Activated T-helper 1 cell treated with anti-CD3 and anti-CD28 coated beads, Interleukin-12 subunit alpha, Interleukin-12 subunit beta, Interleukin-2, Interleukin-4 antibody, amounts not matched to agents 30 ng/mL and 10 ng/mL and 1 ng/mL, durations not matched to agents 14 hours and 24 hours and 36 hours (primary cell): ENCODE data around the gene JARID2. TPM values are rescaled to one million over a fixed set of nuclear protein-coding genes. Genes with fewer than 3 reads are reported as not detected.

ENCODE experiments used
- DNase-seq: peaks from one replicate; pipeline ENCODE4 v3.0.0; 2021; ENCODE audit warnings: low spot score
- H3K27ac Mint-ChIP-seq: one replicate; pipeline ENCODE4 v1.8.0; 2021; ENCODE audit warnings: mild to moderate bottlenecking, mixed read lengths
- H3K27me3 Mint-ChIP-seq: one replicate; pipeline ENCODE4 v1.8.0; 2022; ENCODE audit warnings: mild to moderate bottlenecking, moderate library complexity, mixed read lengths; ENCODE audit not compliant: insufficient read depth
- H3K36me3 Mint-ChIP-seq: one replicate; pipeline ENCODE4 v1.8.0; 2021; ENCODE audit warnings: low read depth, mixed read lengths
- H3K4me1 Mint-ChIP-seq: one replicate; pipeline ENCODE4 v1.8.0; 2021; ENCODE audit warnings: low read depth, mixed read lengths
- H3K4me3 Mint-ChIP-seq: one replicate; pipeline ENCODE4 v1.8.0; 2021; ENCODE audit warnings: mild to moderate bottlenecking, moderate library complexity, mixed read lengths
- H3K9me3 Mint-ChIP-seq: one replicate; pipeline ENCODE4 v1.8.0; 2021; ENCODE audit warnings: mixed read lengths
- intact Hi-C: fragments of 100-400 bp; cut with micrococcal nuclease; formaldehyde crosslinking; loops from one replicate; pipeline ENCODE4 v1.15.1; 2024
- total RNA-seq: library from RNA; stranded (reverse); gene quantifications from 2 replicates; pipeline ENCODE4 v1.2.3, GENCODE V29; 2022

Gene JARID2
- total RNA-seq, 1 donor from 2014 or later: 60.5 TPM

DNA sequence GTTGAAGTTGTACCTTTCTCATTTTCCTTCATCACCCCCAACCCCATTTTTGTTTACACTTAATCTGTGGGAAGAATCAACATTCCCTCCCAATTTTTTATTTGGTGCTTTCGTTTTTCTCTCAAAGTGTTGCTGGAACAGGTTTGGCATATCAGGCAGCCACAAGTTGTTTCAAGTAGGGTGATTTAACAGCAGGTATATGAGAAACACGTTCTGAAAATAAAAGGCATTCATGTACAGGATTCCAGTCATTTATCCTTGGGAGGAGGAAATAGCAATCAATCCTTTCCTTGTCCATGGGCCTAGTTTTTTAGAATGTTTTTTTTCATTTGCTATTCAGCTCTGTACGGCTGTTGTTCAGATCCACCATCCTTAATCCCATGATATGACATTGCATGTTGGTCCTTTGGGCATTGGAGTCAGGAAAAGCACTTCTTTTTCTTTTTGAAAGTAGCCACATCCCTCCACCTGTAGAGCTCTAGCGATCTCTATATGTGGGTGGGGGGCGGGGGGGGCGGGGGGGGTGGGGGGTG is 120.2 kb downstream of the JARID2 start:
- no peak overlapping the region for H3K4me3 Mint-ChIP-seq
- no peak overlapping the region for H3K27ac Mint-ChIP-seq
- peaks cover 53% of the 10 kb centered on the region for H3K4me1 Mint-ChIP-seq
- H3K9me3 Mint-ChIP-seq: no peaks in the 10 kb centered on the region
- no peaks in the 10 kb centered on the region for H3K27me3 Mint-ChIP-seq
- H3K36me3 Mint-ChIP-seq: peaks cover 22% of the 10 kb centered on the region
- DNase-seq: no peak
- intact Hi-C loops: no loop called here

DNA sequence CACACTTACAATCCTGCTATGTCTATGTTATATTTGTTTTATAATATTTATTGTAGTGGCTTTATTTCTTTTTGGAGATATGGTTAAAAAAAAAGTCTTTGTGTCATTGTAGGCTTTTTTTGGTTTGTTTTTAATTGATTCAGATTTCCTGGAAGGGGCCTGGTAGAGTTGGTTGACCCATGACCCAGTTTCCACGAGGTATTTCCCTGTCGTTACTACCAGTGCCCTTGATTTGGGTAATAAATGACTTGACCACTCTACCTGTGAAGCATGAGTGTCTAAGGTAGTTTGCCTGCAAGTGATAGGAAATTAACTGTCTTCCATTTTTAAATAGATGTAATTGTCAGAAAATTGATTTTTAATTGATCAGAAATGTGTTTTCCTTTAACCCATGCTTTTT is 121.0 kb downstream of the JARID2 start:
- Mint-ChIP-seq H3K4me1 (peaks cover 61% of the 10 kb centered on the region), H3K9me3 (no peaks in the 10 kb centered on the region), H3K4me3 (no peak overlapping the region), H3K36me3 (peaks cover 29% of the 10 kb centered on the region), H3K27ac (no peak overlapping the region), H3K27me3 (no peaks in the 10 kb centered on the region)
- intact Hi-C loops: no loop called here
- no peak for DNase-seq

DNA sequence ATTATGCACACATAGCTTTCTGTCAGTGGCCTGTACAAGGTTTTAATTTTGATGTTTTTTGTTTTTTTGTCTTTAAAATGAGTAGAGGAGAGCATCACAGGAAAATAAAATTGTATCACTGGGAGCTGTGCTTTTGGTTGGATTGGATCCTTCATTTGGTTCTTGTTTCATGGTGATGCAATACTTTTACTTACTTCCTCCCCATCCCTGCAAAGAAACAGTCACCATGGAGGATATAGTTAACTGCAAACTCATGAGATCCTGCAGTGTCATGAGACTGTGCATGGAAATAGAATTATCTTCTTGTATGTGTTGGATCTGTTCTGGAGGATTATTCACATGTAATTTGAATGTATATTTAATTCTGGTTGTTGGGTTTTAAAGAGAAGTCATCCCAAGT is 122.3 kb downstream of the JARID2 start:
- Mint-ChIP-seq H3K9me3 (no peaks in the 10 kb centered on the region), H3K27ac (peak overlapping the region; percentile 13), H3K4me3 (no peak overlapping the region), H3K27me3 (no peaks in the 10 kb centered on the region), H3K4me1 (peaks cover 61% of the 10 kb centered on the region), H3K36me3 (peaks cover 30% of the 10 kb centered on the region)
- intact Hi-C loops: no loop called here
- no peak for DNase-seq

DNA sequence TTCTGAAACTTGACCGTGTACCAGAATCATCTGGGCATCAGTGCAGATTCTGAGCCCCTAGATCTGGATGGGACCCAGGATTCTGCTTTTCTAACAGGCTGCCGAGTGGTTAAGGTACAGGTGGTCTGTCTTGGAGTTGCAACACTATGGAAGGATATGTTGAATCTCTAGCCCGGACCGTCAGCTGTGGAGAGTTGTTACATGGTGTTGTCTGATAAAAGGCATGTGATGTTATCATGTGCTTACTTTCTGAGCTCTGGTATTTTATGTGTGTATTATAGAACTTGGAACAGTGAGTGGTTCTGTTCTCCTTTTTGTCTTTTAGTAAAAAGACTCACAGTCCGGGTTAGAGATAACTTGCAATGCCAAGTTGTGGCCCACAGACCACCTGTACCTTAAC is 123.0 kb downstream of the JARID2 start:
- H3K9me3 Mint-ChIP-seq: no peaks in the 10 kb centered on the region
- intact Hi-C loops: no loop called here
- no peak for DNase-seq
- H3K4me3 Mint-ChIP-seq: no peak overlapping the region
- peaks cover 30% of the 10 kb centered on the region for H3K36me3 Mint-ChIP-seq
- no peaks in the 10 kb centered on the region for H3K27me3 Mint-ChIP-seq
- H3K4me1 Mint-ChIP-seq: peaks cover 61% of the 10 kb centered on the region
- no peak overlapping the region for H3K27ac Mint-ChIP-seq

DNA sequence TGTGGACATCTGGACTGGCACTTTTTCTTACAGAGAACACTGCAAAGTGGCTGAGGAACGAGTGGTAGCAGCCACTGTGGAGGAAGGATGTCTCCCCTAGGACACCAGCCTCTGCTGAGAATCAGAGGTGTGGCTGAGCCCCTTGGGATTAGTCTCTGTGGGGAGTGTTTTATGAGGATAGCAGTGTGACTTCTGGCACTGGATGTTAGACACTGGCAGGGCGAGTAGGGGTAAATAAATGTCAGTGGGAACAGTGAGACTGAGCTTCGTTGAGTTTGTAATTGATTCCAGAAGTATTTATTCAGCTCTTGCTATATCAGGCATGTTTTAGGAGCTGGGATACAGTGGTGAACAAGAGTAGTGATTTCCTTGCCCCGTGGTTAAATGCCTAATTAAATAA is 124.0 kb downstream of the JARID2 start:
- no peak overlapping the region for H3K4me3 Mint-ChIP-seq
- DNase-seq: no peak
- no peaks in the 10 kb centered on the region for H3K9me3 Mint-ChIP-seq
- H3K4me1 Mint-ChIP-seq: peaks cover 61% of the 10 kb centered on the region
- no peaks in the 10 kb centered on the region for H3K27me3 Mint-ChIP-seq
- no peak overlapping the region for H3K27ac Mint-ChIP-seq
- peaks cover 30% of the 10 kb centered on the region for H3K36me3 Mint-ChIP-seq
- intact Hi-C loops: no loop called here

DNA sequence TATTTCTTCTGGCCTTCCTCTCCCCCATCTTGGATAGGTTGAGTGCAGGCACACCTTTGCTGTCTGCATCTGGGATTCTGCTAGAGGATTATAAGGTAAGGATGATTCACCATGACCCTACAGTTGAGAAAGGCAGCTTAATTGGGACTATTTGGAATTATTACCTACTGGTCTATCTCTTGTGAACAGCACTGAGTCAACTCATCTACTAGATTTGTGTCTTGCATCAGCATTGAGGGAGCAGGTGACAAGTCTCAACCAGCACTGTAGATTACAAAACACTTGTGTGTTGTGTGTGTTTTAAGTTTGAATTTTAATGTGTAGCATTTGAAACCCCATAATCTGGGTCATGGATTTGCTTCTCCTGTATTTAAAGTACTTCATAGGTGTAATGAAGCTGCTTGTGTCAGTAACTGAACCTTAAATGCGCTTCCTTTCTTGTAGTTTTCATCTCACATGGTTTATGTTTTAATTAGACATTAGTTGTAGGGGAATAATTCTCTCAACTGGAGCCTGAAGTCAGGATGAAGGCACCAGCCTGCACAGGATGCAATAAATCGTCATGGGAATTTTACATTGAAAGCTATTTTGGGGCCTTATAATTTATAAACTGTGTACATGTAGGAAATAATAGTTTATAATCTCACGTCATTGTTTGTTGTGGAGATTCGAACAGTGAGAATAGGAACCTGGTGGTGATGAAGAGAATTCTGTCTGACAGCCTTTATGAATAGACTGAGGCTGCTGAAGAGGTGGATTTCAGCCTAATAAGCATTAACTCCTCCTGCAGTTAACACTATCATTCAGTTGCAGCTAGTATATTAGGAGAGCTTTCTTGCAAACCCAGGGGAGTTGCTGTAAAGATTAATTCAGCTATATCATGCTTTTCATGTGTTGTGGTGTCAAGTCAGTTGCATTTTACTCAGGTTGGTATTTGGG is 125.1 kb downstream of the JARID2 start:
- intact Hi-C loops: no loop called here

DNA sequence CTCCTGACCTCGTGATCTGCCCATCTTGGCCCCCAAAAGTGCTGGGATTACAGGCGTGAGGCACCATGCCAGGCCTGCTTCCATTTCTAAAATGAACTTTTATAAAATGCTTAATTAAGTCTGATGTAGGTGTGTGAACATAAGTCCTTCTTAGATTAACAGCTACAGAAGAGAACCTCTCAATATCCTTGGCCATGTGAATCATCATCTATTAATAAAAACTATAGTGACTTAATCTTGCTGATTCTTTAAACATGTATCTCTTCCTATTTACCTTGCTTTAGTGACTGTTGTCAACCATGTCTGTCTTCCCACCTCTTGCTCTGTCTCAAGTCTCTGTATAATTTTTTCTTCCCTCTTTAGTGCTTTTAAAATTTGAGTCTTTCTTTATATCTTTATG is 127.1 kb downstream of the JARID2 start:
- H3K4me1 Mint-ChIP-seq: peaks cover 38% of the 10 kb centered on the region
- no peak overlapping the region for H3K4me3 Mint-ChIP-seq
- no peak for DNase-seq
- peaks cover 2% of the 10 kb centered on the region for H3K27me3 Mint-ChIP-seq
- H3K36me3 Mint-ChIP-seq: peaks cover 41% of the 10 kb centered on the region
- no peaks in the 10 kb centered on the region for H3K9me3 Mint-ChIP-seq
- no peak overlapping the region for H3K27ac Mint-ChIP-seq
- intact Hi-C loops: no loop called here

More for the DNA sequence above, 125.1 kb downstream of the JARID2 start:
- Mint-ChIP-seq H3K36me3 (peaks cover 35% of the 10 kb centered on the region), H3K4me3 (no peak overlapping the region), H3K27me3 (peaks cover 2% of the 10 kb centered on the region), H3K27ac (no peak overlapping the region), H3K9me3 (no peaks in the 10 kb centered on the region), H3K4me1 (peaks cover 50% of the 10 kb centered on the region)
- no peak for DNase-seq

DNA sequence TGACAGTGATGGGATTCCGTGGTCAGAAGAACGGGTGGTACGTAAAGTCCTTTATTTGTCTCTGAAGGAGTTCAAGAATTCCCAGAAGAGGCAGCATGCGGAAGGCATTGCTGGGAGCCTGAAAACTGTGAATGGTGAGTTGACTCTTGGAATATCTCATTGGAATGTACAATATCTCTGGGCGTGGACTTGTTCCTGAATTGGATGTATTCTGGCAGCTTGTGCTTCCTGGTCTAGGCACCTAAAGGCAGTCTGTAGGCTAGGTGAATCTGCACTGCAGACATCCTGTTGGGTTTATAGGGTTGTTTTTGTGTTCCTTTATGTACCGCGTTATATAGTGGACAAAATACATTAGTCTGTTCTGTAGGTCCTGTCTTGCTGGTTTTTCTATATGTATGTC is 128.2 kb downstream of the JARID2 start:
- Mint-ChIP-seq H3K36me3 (peaks cover 33% of the 10 kb centered on the region), H3K4me1 (peaks cover 38% of the 10 kb centered on the region), H3K27ac (no peak overlapping the region), H3K4me3 (no peak overlapping the region), H3K9me3 (no peaks in the 10 kb centered on the region), H3K27me3 (peaks cover 2% of the 10 kb centered on the region)
- intact Hi-C loops: no loop called here
- no peak for DNase-seq

DNA sequence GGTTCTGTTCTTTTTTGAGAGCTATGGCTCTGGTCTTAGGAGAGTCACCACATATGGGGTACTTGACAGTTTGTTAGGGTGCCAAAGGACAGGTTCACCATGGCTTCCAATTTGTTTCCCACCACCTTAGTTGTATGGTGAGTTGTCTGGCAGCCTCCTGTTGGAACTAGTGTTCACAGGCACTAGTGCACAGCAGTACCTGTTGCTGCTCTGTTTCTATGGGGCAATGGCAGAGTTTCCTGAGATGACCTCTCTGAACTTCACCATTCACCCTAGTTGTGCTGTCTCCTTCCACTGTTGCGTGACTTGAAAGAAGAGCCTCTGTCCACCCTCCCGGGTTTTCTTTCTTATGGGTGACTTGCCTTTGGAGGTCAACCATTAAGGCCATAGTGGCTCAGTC is 129.1 kb downstream of the JARID2 start:
- H3K36me3 Mint-ChIP-seq: peaks cover 30% of the 10 kb centered on the region
- peaks cover 38% of the 10 kb centered on the region for H3K4me1 Mint-ChIP-seq
- intact Hi-C loops: no loop called here
- H3K27ac Mint-ChIP-seq: no peak overlapping the region
- no peak for DNase-seq
- H3K9me3 Mint-ChIP-seq: no peaks in the 10 kb centered on the region
- H3K4me3 Mint-ChIP-seq: no peak overlapping the region
- H3K27me3 Mint-ChIP-seq: peaks cover 2% of the 10 kb centered on the region

DNA sequence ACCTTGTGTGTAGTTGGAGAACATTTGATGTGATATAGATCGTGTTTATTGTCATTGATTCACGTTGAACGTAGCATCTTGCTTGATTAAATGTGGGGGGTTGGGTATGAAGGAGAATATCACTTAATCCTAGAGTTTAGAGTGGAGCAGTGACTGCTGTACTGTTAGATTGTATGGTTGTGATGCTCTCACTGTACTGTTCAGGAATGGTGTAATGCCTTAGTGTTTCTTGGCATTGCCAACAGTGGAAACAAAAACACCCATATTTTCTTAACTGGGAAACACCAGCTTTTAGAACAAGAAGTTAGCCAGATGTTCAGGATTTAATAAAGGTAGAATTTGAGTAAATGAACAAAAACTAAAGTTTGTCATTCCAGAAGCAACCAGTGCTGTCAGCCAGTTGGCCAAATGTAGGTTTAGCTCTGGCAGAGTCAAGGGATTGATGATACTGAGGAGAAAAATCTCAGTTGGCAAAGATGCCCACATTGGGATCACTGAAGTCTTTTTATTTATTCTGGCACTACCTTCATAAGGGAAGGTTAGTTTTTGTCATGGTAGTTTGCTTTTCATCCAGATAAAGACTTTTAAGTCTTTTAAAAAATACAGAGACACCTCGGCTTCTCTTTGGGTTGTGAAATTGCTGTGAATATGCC is 129.9 kb downstream of the JARID2 start:
- Mint-ChIP-seq H3K27me3 (peaks cover 2% of the 10 kb centered on the region), H3K9me3 (no peaks in the 10 kb centered on the region), H3K4me3 (no peak overlapping the region), H3K27ac (no peak overlapping the region), H3K4me1 (peaks cover 41% of the 10 kb centered on the region), H3K36me3 (peaks cover 30% of the 10 kb centered on the region)
- no peak for DNase-seq
- intact Hi-C loops: no loop called here

DNA sequence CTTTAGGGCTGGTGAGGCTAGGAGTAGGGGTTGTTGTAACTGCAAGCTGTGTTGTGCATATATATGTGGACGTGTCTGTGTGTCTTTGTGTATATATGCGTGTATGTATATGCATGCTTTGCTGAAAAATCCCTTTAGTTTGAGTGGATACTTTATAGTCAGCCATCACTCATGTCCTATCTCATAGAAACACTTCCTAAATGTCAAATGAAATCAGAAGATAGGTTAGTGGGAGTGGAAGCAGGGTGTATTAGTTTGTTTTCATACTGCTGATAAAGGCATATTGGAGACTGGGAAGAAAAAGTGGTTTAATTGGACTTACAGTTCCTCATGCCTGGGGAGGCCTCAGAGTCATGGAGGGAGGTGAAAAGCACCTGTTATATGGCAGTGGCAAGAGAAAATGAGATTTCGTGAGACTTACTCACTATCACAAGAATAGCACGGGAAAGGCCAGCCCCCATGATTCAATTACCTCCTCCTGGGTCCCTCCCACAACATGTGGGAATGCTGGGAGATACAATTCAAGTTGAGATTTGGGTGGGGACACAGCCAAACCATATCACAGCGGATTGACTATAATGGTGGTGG is 131.1 kb downstream of the JARID2 start:
- intact Hi-C loops: no loop called here
- H3K27ac Mint-ChIP-seq: peak overlapping the region; percentile 19
- no peaks in the 10 kb centered on the region for H3K9me3 Mint-ChIP-seq
- H3K4me3 Mint-ChIP-seq: no peak overlapping the region
- peaks cover 21% of the 10 kb centered on the region for H3K36me3 Mint-ChIP-seq
- no peak for DNase-seq
- H3K4me1 Mint-ChIP-seq: peaks cover 37% of the 10 kb centered on the region
- peaks cover 2% of the 10 kb centered on the region for H3K27me3 Mint-ChIP-seq

DNA sequence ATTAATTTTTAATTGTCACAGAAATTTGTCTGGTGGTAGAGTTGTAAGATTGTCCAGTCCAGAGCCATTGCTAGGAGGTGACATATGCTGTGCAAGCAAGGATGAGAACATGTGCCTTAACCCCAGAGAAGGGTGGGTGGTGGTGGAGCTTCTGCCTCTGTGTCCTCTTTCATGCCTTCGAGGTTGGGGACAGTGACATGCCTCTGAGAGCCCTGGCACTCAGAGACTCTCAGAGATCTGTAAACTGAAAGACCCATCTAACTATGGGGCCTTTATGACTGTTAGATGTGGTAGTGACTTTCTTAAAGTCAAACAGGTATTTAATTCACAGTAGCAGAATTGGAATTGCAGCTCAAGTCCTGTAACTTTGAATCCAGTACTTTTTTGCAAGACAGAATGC is 132.4 kb downstream of the JARID2 start:
- peaks cover 21% of the 10 kb centered on the region for H3K36me3 Mint-ChIP-seq
- intact Hi-C loops: no loop called here
- H3K9me3 Mint-ChIP-seq: no peaks in the 10 kb centered on the region
- peaks cover 2% of the 10 kb centered on the region for H3K27me3 Mint-ChIP-seq
- peaks cover 37% of the 10 kb centered on the region for H3K4me1 Mint-ChIP-seq
- no peak overlapping the region for H3K27ac Mint-ChIP-seq
- no peak for DNase-seq
- no peak overlapping the region for H3K4me3 Mint-ChIP-seq

DNA sequence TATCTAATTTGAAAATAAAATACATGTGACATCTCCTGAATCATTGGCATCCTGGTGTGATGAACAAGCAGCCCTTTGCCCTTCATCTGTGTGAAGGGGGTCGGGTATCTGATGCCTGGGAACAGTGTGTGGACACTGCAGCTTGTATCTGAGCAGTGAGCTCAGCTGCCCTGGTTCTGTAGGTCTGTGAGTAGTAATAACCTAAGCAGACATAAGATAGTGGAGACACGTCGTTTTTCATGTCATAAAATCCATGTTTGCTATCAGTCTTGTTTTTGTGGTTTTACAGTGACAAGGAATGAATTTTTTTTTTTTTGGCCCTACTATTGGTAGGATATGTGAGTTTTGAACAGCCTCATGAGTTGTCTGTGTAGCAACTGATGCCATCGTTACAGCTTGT is 133.0 kb downstream of the JARID2 start:
- Mint-ChIP-seq H3K36me3 (peaks cover 21% of the 10 kb centered on the region), H3K9me3 (no peaks in the 10 kb centered on the region), H3K4me1 (peaks cover 37% of the 10 kb centered on the region), H3K4me3 (no peak overlapping the region), H3K27ac (no peak overlapping the region), H3K27me3 (peaks cover 2% of the 10 kb centered on the region)
- intact Hi-C loops: no loop called here
- no peak for DNase-seq
